COLO829 (cell line): ENCODE results near the gene DYNLRB1.
A peak's percentile ranks its signal among the peaks of the same experiment; 100 is the strongest.

Source experiments
- DNase-seq: peaks from one replicate; pipeline ENCODE4 v3.0.0; 2012; ENCODE audit warnings: low spot score

DYNLRB1 gene

DNA sequence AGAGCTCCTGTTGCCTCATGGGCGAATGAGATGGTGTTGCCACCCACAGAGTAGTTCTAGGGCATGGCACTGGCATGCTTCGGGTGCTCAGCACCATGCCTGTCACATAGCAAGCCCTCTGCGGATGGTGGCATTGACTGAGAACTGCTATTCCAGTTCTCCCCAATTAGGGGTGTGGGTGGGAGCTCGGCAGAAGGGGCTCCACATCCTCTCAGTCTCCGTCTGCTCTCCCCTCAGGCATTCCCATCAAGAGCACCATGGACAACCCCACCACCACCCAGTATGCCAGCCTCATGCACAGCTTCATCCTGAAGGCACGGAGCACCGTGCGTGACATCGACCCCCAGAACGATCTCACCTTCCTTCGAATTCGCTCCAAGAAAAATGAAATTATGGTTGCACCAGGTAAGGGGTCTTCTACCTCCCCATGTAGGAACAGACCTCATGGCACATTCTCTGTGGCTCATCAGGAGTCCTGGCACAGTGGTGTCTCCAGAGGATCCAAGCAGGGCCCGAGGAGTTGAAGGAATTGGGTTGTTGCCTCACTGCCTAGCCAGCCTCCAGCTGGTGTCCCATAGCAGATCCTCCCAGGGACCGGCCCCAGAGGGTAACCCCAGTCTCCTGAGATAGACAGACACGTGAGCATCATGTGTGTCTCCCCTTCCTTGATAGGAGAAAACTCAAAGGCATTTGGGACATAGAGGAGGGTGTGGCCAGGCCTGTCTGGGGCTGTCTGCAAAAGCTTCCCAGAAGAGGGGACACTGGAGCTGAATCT is 18.4 kb downstream of the DYNLRB1 start:
- no peak for DNase-seq

DNA sequence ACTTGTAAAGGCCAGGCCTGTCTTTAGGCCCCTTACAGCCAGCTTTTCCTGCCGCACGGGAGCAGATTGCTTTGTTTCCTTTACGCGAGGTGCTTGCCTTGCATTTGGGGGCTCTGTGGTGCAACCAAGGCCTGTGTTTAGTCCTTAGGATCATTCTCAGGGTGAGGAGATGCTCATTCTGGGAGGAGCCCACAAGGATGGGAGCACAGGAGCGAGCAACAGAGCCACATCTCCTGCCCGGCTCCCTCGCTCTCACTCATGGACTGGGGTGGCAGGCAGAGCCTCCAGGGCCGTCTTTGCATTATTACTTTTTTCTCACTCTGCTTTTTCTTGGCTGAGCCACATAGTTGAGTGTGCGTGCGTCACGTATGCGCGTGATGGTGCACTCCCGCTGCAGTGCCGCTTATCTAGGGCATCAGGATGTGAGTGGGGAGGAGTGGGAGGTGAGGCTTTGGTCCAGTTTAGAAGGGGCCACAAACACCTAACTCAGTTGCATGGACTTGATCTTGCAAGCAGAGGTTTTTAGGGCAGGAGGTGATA is 19.1 kb downstream of the DYNLRB1 start:
- no peak for DNase-seq

DNA sequence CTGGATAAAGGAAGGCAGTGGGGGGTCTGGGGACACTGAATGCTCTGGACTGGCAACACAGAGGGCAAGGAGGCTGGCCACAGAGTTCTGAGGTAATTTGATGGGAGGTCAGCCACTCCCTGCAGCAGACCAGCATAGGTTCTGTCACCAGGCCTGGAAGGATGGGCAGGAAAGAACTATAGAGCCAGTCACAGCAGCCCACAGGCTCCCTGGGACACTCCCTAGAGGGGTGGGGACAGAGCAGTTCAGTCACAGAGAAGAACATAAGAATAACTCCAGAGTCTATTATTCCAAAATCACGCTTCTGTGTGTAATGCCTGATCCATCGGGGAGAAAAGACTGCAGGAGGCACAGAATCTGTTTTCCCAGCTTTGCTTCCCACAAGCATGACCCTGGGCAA is 19.6 kb downstream of the DYNLRB1 start:
- no peak for DNase-seq

DNA sequence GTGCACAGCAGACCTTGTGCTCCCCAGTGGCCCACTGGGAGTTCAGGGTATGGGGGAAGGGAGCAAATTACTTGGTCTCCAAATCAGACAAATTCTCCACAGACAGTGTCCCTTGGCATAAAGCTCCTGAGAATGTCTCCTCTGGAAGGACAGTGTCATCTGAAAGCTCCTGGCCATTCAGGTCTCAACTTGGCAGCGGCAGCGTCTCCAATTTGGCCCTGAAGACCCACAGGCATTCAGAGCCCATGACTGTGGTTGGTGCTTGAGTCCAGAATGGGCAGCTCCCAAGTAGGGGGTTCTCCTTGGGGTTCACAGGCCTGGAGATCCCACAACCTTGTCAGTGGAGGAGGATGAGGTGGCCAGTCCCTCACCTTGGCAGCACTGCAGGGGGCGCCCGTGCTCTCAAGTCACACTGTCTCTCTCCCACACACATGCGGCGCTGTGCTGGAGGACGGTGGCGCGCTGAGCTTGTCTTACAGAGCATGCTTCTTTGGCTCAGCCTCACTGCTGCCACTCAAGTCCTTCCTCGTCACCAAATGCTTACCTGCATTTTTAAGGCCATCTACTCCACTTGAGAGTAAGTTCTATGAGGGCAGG is 20.7 kb downstream of the DYNLRB1 start:
- DNase-seq: no peak

DNA sequence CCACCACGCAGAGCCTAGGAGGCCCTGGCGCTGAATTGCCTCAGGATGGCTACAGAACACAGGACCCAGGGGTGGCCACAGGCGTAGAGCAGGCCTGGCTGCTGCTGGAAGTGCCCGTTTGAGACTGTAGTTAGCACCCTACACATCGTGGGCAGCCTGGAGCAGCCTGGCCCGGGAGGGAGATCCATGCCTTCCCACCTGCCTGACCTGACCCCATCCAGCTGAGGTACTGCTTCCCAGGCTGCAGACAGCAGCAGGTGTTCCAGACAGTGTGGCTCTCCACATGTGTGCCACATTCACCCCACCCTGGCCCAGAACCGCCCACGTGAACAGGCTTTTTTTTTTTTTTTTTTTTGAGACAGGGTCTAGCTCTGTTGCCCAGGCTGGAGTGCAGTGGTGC is 21.4 kb downstream of the DYNLRB1 start:
- no peak for DNase-seq

DNA sequence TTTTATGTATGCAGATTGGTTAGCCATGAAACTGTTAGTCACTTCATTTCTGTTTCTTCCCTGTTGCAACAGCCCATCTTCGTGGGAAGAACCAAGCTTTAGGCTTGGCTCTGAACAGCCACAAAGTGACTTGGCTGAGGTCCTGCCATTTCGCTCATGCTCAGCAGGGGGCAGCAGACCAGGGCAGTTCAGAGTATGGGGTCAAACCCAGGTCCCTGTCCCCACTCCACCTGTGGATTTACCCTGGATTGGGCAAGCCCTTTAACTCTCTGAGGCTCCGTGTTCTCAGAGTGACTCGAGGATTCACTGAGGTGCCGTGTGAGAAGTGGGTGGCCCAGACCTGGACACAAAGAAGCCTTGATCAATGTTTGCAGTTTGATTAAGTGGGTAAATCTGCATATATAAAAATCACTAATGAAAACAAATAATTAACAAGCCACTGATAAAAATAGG is 22.5 kb downstream of the DYNLRB1 start:
- peak; percentile 49 for DNase-seq

DNA sequence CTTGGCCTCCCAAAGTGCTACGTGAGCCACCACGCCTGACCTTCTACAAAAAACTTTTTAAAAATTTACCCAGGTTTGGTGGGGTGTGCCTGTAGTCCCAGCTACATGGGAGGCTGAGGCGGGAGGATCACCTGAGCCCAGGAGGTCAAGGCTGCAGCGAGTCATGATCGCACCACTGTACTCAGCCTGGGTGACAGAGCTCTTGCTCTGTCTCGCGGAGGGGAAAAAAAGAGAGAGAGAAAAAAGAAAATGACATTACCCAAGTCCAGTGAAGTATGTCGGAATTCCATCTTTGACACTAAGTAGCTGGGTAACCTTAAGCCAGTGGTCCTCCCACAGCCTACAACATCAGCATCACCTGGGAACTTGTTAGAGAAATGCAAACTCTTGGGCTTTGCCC is 23.5 kb downstream of the DYNLRB1 start:
- DNase-seq: no peak

DNA sequence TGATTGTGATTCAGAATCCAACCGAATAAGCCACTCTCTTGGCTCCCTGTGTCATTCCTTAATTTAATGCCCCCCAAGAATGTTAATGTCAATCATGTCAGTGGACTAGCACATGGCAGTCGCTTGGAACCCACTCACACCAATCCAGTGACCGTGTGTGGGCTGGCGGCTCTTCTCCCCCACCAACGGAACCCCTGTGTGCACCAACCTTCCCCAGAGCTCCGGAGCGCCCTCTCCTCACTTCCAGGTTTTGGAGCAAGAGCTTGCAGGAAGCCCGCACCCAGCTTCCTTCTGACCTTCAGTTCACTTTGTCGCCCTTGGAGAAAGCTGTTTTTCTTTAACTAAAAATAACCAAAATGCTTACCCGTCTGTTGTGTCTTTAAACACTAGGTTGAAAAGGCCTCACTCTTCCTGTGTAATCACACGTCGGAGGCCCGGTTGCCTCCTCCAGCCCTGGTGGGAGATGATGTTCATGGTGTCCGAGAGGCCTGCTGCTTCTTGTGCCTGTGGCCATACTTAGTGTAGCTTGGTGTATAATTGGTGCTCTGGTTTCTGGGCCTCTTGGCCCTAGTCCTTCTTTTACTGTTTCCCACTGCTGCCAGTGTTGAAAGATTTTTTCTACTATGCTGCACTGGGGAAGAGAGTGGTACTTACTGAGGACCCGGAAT is 24.5 kb downstream of the DYNLRB1 start:
- DNase-seq: no peak

DNA sequence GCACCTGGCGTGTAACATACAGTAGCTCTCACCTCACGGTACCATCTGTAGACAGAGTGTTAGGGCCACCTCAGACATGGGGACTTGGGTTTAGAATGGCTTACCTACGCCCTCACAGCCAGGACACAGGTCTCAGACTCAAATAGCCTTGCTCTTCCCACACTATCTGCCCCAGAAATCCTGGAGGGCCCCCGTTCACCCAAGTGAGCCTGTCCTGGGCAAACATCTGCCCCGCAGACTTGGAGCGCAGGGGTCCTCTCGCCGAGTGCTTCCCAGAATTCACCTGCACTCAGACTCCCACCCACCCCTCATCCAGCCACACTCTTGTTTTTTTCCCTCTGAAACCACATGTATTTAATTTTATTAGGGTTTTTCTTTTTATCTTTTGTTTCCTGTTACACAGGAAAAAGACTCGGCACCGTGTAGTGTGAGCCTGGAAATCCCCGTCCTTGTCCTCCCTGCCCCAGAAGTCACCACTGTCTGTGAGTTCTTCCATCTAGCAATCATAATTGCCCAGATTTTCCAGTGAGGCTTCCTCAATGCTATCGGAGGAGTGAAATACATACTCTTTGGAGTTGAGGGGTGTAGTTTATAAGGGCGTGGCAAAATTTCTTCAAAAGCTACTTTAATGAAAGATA is 25.2 kb downstream of the DYNLRB1 start:
- no peak for DNase-seq

DNA sequence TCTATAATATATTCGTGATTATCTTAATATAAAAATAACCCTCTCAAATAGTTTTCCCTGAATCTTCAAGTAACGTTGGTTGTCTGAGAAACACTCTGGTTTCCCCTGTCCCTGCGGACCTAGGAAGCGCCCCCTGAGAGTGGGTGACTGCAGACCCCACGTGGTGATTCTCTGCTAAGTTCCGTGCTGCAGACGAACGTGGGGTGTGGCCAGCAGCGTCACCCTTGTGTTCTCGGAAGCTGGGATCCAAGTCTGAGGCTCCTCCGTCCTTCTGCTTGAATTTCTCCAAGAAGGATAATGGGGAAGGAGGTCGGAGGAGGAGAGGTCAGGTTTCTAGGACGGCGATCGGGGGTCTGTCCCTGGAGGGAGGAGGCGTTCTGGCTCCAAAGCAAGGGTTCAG is 25.7 kb downstream of the DYNLRB1 start:
- DNase-seq: no peak

DNA sequence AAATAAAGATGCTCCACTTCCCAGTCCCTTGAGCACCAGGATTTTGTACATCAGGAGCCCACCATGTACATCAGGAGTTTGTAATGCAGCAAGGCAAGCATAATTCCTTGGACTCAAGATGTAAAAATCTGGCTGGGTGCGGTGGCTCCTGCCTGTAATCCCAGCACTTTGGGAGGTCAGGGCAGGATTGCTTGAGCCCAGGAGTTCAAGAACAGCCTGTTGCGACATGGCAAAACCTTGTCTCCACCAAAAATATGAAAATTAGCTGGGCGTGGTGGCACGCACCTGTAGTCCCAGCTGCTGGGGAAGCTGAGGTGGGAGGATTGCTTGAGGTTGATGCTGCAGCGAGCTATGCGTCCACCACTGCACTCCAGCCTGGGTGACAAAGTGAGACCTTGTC is 26.2 kb downstream of the DYNLRB1 start:
- no peak for DNase-seq

DNA sequence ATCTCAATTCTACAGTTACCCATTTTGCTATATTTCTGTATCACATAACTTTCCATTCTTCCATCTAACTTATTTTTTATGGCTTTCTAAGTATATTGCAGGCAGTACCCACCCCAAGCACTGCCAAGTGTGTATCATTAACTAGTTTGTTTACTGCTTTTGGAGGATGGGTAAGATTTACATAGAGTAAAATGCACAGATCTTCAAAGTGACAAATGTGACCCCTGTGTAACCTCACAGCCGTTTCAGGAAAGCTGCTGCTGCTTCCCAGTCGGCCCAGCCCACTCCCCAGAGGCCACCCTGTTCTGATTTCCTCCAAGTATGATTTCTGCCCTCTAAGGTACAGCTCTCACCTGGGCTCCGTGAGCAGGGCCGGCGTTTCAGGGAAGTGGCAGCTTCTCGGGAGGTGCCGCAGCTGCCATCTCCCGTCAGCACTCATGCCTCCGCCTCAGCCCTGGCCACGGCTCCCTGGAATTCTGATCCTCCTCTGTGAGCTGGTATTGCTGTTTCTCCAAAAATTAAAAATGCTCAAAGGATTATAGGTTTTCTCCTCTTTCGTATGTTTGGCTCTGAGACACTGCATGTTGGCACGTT is 27.3 kb downstream of the DYNLRB1 start:
- no peak for DNase-seq

DNA sequence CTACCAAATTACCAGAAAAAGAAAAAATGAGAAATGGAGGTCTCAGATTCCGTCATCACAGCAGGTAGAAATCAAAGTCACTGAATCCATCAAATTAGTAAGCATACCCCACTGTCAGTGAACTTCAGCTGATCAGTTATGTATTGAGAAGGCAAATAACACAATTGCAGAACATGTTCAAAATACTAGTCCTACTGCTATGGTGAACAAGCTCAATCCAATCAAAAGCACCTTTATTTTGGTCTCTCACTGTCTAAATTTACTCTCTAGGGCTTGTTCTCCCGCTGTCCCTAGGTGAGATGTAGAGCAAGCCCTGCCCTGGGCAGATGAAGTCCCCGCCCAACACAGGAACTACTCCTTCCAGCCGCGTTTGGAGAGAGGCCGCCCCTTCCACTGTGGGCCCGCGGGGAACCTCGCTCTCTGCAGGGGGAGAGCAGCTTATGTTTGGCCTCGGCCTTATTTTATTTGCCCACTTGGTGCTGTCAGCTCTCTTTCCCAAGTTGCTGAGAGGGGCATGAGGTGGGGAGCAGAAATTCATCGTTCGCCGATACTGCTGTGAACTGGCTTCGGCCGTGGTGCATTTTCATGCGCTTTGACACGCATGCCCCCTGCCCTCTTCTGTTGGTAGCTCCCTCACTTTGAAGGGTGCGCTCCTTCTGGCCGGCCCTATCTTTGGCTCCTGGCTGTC is 28.0 kb downstream of the DYNLRB1 start:
- DNase-seq: no peak

DNA sequence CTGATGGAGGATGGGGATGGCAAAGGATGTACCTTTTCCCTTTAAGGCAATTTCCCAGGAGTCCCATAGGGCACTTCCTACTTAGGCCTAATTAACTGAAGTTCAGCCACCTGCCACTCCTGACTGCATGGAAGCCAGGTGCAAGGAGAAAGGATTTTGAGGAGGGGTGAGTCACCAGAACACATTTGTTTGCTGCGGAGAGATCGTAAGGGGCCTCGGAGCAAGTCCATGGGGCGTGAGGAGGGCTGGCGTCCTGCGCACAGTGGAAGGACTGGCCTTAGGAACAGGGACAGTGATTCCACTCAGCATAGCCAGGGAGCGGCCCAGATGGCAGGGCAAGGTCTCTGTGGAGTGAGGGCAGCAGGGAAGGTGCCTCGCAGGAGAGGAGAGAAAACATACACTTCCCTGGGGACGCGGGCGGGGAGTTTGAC is 30.5 kb downstream of the DYNLRB1 start:
- DNase-seq: no peak

DNA sequence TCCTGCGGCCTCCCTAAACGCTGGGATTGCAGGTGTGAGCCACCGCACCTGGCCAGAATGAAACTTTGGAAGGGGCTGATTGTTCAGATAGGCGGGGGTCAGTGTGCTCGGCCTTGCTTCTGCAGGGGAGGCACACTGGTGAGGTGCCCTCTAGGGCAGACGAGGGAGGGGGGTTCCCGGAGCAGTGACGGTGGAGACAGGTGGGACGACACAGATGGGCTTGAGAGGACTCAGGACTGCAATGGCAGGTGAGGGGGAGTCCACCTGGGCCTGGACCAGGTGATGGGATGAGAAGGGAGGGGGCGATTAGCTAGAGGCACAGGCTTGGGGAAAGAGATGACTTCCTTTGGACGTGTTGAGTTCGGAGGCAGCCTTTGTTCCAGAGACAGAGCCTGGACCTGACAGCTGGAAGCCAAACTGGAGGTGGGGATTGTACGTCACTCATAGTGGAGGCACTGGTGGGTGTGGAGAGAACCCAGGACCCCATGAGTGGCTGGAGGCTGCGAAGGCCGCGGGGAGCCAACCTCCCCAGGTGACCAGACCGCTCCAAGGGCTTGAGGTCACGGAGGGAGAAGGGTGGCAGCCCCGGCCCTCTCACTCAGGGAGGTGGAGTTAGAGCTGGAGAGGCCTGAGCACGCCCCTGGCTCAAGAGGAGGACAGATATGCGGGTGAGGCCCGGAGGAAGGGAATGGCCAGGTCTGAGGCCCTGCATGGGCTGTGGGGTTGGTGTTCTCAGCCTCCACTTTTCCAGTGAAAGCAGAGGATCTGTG is 31.8 kb downstream of the DYNLRB1 start:
- DNase-seq: no peak

DNA sequence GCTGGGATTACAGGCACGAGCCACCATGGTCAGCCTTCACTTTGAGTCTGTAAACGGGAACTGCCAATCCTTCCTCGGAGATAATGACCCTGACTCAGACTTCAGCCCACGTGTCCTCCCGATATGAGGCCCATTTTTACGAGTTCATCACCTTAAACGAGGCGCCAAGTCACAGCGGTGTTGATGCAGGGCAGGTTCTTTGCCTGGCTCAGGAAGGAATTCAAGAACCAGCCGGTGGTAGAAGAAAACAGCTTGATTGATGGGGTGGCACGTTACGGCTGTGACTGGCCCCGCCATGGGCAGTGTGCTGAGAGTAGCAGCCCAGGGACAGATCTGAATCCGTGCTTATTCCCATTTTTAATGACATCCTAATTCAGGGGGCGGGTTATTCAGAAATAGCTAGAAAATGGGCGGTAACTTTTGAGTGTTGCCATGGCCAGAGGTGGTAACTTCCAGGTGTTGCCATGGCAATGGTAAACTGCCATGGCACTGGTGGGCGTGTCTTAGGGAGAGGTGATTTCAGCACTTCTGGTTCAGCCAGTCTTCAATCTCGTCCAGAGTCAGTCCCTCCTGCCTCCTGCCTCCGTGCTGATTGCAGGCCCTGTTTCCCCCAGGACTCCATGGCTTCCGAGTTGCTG is 33.2 kb downstream of the DYNLRB1 start:
- DNase-seq: no peak

DNA sequence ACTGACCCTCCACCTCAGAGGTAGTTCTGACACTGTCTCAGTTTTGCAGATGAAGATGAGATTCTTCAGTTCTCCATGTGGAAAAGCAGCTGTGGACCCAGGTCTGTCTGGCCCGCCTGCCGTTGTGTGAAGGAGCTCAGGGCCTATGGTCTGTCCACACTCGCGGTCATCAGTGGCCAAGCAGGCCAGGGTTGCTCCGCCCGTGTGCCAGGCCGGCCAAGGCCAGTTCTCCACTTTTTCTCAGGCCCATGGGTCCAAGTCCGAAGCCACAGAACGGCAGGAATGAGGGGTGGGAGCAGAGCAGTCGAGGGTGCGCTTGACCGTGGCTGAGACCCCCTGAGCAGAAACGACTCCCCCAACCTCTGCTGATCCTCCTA is 33.7 kb downstream of the DYNLRB1 start:
- DNase-seq: no peak

DNA sequence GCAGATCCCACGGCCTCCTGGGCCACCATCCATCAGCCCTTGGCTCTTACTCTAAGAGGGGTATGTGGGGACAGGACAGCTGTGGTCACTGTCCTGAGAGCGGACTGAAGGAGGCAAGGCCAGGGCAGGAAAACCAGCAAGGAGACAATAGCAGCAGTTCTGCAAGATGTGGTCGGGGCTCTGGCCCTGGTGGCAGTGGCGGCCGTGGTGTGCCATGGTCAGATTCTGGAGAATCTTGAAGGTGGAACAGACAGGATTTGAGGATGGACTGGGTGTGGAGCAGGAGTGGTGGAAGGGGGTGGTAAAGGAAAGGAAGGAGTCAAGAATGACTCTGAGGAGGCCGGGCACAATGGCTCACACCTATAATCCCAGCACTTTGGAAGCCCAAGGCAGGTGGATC is 36.3 kb downstream of the DYNLRB1 start:
- DNase-seq: no peak

DNA sequence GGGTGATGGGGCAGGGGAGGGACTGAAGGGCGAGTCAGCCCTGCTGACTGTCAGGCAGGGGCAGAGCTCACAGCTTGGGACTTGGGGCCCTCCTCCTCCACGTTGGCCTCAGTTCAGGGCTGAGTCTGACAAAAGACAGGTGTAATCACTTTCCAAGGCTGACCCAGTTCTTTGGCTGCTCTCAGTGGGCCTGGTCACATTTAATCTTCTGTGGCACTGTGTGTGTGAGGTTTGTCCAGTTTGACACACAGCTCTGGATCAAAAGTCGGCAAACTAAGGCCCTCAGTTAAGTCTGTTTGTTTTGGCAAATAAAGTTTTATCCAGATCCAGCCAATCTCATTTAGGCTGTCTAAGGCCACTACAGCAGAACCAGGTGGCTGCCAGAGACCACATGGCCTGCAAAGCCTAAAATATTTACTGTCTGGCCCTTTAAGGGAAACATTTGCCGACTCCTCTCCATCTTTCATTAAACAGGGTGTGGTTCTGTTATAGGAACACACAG is 37.2 kb downstream of the DYNLRB1 start:
- no peak for DNase-seq

DNA sequence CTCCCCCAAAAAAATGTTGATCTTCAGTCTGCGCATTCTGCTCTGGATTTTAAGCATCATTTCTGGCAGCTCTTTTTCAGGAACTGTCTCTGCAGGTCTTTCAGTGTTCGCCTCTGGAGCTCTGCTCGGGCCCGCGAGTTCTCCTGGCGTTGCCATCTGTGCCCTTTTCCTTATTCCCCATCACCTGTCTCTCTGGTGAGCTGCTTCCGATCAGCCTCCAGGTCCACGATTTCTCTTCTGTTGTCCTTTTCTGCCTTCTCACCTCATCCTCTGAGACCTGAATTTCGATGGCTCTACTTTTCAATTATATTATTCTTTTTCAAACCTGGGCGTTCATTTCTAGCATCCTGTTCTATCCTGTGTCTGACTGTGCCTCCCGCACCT is 41.7 kb downstream of the DYNLRB1 start:
- no peak for DNase-seq
